ENCODE results near the gene DLG5.

Gene DLG5

DNA sequence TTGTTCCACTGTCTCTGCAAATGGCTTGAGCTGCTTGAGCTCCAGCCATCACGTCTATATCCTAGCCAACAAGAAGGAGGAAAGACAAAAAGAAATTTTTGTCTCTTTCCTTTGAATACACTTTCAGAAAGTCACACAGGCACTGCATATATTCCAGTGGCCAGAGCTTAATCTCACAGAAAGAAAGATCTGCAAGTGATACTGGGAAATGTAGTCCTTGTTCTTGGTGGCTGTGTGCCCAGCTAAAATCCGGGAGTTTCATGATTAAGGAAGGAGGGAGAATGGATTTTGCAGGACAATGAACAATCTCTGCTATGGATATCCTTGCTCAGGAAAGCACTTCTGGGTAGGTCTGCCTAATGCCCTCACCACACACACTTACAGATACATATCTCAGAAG lies 19.5 kb upstream of the DLG5 start:
- DNase-seq, result no peak

DNA sequence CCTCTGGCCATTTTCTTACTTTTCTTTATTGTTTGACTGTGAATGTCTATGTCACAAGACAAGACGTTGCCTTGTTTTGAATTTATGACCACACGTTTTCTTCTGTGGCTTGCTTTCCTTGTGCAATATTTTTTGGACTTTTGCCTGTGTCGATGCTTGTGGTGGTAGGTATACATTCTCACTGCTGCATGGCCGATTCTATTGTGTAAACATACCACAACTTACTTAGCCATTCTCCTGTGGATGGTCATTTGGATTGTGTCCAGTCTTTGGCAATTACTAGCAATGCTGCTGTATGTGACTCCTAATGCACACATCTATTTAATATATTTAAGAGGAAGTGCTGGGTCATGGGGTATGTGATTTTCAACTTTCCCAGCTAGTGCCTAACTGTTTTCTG lies 18.0 kb upstream of the DLG5 start:
- DNase-seq, result no peak

DNA sequence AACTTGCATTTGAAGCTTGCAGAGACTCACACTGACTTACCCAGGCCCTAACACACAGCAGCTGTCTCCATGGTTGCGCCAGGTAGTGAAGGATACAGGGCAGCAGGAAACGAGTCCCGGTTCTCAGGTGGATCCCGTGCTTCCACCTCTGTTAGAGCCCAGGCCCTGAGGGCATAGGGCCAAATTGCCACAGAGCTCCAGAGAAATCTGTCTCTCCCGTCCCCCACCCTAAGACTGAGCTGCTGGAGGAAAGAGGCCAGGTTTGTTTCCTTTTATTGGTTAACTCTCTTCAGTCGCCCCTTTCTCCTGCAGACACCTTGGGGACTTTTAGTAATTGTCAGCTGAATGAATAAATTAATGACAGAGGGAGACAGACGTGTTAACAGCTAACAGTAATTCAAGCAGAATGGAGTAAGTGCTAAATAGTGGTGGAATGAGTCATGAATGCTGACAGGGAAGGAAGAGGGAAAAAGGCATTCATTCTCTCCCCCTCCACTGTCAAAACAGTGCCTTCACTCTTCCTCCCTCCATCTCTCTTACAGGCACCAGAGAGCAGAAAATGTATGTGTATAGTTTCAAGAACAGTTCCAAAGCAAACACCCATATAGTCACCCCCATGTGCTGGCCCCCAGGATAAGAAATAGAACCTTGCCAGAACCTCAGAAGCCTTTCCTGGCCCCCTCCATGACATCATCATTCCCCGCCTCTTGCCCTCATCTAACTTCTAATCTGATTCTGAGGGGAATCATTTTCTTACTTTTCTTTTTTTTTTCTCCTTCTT lies 16.8 kb upstream of the DLG5 start:
- no peak for DNase-seq

DNA sequence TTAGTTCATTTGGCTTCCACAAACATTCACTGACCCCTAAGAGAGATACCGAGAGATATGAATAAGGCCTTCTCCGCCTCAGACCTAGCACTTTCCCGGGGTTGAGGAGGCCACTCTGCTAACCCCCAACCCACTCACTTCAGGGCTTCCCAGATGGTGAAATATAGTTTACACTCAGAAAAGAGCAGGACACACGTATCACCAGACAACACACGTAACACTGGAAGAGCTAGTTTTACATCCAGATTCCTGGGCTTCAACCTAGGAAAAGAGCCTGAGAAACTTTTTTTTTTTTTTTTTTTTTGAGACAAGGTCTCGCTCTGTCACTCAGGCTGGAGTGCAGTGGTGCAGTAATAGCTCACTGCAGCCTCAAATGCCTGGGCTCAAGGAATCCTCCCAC lies 15.2 kb upstream of the DLG5 start:
- DNase-seq, result no peak

DNA sequence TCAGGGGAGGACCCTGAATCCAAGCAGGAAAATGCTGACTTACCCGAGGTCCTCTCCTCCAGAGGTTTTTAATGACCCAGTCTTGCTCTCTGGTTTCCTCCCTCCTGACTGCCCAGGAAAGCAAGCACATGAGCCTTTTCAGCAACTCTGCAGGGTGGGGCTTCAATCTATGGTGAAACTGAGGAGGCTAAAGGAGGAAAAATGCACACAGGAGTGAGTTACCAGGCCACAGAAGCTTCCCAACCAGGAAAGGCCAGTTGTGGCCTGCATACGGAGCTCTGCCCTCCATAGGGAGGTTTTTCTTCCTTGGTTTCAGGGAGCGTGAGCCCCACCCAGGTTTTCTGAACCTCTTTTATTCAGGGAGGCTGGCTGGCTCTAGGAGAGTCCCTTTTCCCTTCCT lies 14.1 kb upstream of the DLG5 start:
- no peak for DNase-seq

DNA sequence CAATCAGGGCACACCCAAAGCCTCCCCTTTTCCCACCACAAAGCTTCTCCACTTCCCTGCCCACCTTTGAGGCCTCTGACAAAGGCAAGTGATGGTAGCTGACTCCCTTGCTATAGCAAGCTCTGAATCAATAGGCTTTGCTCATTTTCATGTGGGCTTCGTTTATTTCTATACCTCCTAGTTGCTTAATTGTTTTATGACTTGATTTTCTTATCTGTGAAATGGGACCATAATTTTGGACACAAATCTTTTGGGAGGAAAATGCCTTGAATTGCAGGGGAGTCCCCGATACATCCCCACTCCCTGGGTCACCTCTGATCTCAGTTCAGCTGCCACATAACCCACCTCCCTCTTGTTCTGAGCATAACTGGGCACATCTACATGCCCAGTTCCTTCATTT lies 13.7 kb upstream of the DLG5 start:
- no peak for DNase-seq

DNA sequence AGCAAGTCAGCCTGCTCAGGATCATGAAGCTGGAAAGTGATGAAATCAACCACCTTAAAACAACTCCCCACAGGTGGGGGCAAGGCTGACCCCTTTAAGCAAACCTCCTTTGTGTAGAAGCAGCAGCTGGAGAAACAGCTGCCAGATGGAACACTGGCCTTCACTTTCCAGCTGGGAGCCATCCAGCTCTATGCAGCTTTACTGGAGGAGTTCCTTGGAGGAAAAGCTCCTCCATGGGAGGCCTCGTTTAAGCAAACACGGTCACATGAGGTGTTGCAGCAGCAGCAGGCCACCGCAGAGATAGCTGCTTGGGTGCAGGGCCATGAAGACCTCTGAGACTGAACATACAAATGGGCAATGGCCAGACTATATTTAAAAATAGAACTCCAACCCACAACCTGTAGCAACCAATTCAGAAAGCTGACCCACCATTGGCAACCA lies 13.0 kb upstream of the DLG5 start:
- DNase-seq, result no peak

DNA sequence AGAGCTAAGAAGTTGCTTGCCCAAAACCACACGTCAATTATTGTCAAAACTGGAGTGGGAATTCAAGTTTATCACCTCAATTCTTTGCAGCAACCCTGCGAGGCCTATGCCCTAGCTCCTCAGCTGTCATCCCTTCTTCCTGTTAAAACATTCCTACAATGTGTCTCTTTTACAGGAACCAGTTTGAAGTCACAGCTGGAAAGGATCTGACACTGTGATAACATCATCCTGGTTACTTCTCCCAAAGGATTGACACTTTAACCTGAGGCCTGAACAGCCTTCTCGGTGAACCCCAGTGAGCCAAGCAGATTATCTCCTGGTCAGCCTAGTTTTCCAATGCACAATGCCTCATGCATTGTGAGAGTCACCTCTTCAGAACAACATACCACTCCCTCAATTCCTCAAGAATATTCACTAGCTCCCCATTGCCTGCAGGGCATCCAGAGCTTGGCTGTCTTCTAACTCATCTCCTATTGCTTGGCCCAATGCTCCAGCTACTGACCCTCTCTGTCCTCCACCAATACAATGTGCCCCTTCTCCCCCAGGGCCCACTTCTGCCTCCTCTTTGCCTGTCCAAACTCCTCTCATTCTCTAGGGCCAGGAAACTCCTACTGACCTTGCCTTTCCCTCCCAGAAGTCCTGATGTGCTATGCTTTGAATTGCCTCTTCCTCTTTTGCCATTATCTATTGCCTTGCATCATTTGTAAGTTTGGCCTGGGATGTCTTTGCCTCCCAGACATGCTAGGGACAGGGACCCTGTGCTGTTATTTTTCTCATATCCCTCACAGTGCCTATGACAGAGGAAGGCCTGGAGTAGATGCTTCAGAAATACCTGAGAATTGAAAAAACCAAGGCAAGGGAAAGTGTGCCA lies 10.4 kb upstream of the DLG5 start:
- DNase-seq, result no peak

DNA sequence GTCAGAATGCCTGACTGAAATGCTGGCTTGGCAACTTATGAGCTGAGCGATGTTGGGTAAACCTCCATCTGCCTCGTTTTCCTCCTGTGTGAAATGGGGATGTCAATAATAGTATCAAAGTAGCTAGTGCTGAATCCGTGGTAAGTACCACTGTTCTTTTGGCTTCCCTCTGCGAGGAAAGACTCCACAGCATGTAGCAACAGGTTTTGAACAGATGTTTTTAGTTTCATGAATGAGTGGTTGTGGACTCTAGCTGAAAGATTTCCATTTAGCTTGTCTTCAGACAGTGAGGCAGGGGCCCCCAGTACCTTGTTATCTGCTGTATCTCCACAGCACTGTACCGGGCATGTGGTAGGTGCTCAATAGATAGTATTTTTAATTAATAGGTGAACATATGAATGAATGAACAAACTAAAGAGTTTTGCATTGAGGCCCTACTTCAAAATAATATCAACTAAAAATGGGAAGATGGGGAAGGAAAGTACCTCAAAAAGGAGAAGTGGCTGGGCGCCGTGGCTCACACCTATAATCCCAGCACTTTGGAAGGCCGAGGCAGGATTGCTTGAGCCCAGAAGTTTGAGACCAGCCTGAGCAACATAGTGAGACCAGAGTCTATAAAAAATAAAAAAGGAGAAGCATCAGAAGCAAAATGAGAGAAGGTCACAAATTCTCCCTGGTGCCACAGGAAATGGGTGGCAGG lies 5.6 kb upstream of the DLG5 start:
- no peak for DNase-seq

DNA sequence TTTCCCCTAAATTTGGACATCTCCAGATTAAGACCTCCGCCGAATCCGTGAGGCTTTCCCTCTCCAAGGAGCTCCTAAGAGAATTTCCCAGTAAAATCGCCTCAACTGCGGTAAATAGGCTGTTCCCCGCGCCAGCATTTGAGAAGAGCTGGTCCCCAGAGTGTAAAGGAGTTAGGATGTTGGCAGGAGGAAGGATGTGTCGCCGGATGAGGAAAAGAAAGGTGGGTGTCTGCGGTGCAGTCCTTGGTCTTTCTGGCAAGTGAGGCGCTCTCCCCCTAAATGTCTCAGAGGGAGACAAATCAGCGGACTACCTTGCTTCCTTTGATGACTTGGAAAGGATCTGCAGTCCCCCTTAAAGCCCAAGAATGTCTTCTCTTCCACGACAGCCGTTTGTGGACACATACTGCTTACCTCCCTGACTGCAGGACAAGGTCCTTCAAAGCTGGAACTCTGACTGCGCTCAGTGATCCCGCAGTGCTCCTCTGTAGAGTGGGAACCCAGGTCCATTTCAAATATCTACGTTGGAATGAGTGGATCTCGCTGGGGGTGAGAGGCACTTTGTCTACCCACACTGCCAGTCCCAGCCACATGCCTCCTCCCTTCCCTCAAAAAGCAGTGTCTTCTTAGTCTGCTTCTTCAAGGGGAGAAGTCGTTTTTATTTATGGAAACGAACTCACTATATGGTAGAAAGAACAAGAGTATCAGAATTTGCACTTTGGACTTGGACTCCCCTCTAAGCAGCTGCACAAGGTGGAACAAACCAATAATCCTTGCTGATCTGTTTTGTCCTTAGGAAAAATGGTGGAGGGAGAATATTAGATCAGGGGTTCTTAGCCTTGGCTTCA lies 1.1 kb upstream of the DLG5 start:
- DNase-seq, result no peak

DNA sequence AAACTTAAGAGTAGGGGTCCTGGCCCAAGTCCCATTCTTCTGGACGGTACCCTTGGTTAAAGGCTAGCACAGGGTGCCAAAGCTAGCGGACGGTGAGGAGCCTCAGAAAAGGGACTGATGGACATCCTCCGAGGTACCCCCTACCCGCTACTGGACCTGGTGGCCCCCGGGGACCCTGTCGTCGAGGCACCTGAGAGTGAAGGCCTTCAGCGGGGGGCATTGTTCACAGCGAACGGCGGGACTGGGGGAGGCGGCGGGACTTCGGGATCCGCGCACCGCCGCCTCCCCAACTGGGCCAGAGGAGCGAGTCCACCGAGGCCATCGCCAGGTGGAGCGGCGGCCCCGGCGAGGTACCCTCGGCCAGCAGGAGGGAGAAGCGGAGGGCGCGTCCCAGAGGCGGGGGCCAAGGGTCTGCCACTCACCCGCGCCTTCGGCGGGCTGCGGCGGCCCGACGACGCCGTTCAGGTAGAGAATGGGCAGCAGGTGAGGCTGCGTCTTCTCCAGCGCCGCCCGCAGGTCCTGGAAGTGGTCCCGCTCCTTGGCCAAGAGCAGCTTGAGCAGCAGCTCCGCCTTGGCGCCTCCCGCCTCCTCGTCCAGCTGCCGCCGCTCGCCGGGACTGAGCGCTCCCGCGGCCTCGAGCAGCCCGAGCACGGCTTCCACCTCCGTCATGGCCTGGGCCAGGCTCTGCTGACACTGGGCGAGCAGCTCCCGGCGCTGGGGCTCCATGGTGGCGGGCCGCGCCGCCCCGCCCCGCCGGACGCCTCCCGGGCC lies 575 bp downstream of the DLG5 start:
- peak; percentile 34 for DNase-seq

DNA sequence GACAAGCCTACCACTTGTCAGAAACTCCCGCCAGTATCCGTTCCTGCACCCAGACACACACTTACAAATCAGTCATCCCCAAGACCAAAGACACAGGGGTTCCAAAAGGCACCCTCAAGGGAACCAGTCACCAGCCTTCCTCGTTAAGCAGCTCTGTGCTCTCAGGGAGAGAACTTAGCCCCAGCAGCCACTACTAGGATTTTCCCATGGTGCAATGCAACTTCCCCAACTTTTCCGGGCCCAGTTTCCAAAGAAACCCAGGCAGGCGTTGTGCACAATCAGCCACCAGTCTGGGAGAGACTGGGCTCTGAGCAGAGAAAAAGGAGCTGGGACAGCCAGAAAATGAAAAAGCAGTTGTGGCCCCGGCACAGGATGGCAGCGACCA lies 1.2 kb downstream of the DLG5 start:
- no peak for DNase-seq

DNA sequence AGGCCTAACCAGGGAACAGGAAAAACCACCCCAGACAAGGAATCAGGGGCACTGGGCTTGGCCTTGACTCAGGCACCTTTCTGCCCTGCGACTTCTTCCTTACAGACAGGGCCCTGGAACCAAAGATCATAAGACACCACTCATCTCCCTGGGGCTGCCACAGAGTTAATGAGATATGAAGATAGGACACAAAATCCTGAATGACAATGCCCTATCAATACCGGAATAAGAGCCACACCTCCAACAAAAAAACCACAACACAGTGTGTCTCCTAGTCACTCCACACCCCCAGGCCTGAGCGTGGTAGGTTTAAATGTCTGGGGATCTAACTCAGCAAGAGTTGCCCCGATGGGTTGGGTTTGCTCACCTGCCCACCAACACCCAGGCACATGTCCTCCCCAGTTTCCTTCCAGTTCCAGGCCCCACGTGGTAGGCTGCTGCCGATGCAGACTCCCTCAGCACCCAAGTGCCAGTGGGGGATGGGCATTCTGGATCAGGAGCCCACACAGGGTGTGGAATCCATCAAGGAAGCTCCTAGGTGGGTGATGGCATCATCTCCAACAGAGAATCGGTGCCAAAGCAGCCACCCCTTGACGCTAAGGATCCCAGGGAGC lies 3.9 kb downstream of the DLG5 start:
- DNase-seq, result no peak

DNA sequence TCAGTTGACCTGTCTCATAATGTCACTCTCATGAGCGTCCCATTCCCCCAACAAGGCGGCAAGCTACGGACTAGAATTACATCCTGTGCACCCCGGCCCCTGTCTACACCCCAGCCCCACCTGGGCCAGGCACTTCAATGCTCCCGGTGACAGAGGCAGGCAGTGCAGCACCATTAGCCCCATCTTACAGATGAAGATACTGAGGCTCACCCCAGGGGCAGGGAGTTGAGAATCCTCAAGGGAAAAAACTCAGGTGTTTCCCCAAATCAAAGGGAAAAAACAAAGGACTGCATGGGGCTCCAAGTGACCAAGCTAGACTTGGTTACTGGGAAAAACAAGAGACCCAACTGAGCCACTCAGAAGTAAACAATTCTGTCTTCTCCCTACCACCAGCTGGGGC lies 4.5 kb downstream of the DLG5 start:
- DNase-seq, result no peak

DNA sequence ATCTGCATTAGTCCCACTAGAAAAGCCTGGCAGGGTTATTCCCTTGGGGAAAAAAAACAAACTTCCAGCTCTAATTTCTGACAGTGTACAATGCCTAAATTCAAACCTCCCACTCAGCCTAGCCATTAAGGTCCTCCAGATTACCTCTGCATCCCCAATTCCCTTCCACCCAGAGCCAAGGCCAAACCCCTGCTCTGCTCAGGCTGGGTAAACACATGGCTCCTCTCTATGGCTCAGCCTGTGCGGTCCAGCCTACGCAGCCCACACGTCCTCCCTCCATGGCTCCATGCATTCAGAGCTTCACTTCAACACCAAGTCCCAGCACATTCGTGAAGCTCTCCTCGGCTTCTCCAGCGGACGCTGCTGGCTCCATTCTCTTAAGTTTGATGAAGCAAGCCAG lies 5.2 kb downstream of the DLG5 start:
- DNase-seq, result no peak

DNA sequence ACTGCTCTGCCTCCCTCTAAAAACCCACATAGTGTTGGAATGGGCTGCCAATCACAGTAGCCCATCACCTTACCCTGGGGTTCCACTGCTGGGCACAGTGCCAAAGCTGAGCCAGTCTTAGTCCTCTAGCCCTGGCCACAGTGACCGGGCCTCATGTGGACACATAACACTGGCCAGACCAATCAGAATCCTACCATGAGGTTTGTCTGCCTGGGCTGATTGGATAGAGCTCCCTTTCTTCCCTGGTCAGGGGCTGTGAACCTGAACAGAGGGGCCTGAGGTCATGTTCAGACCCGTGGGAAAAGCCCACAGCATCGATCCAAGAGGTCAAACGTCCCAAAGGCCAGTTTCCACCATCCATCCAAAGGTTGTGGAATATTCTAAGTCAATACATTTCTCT lies 6.1 kb downstream of the DLG5 start:
- DNase-seq, result no peak

DNA sequence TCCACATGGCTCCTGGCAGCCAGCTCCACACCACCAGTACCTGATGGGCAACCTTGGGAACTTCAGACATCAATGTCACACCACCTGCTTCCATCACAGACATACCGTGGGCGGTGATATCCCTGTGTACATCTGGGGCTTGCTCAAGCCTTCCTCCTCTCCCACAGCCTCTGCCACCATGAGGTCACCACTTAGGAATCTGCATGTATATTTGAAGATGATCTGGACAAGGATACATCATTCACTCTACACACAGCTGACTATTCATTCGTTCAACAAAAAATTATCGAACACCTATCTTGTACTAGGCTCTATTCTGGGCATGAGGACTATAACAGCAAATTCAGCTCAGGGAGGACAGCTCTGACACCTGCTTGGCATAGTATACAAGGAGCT lies 6.8 kb downstream of the DLG5 start:
- no peak for DNase-seq

DNA sequence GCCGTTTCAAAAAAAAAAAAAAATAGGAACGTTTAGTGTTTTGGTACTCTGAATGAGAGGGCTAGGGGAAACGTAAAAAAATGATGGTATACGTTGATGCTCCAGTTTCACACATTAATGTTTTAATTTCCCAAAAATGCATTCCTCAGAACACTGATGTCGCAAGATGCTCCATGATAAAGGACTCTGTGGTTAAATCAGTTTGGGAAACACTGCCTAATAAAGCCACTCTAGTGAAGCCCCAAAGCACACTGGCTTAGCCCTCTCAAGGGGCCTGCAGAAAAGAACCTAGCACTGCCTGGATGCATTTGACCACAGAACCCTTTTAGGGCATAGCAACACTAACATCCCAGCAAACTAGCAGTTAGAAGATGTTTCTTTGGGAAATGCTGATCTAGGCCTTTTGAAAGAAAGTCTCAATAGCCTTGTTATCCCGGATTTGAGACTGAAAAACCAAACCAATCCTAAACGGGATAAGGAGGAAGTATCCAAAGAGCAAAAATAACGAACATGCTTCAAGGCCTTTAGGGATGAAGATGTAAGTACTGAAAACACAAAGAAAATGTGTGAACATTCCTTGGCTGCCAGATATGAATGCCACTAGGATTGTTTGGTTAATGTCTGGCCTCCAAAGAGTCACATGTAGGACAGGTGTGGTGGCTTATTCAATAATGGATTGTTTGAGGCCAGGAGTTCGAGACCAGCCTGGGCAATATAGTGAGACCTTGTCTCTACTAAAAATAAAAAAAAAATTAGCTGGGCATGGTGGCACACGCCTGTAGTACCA lies 11.0 kb downstream of the DLG5 start:
- DNase-seq, result no peak

DNA sequence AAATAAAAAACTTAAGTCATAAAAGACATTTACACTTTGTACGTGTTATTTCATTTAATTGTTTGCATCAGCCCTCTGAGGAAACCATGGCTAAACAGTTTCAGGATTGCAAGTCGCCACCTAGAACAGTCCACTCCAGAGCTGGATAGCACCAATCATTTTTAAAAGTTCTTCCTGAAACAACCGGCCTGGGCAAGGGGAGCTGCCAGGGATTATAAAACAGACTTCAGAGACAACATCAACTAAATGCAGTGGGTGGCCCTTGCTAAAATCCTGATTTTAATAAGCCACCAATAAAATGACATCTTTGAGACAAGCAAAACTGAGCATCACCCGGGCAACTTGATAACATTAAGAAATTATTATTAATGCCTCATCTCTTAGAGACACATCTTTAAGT lies 13.5 kb downstream of the DLG5 start:
- no peak for DNase-seq

DNA sequence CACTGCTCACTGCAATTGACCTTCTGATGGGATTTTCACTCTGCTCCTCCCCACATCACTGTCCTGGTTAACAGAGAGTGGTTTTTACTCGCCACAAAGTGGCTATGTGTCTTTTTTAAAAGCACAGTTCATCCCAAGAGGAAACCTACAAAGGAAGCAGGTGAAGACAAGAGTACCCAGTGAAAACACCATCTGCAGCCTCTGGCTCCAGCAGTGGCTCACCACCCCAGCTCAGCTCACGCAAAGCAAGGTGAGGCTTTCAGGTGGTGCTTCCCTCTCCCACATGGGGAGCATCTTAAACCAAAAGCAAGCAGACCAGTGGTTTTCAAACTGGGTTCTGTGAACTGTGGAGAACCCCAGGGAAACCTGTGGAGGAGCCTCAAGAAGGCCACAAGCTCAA lies 14.0 kb downstream of the DLG5 start:
- no peak for DNase-seq

All from activated CD4-positive, CD25-positive, alpha-beta regulatory T cell treated with anti-CD3 and anti-CD28 coated beads, Interleukin-2, amount 50 U/mL, for 72 hours (primary cell).